H9 (cell line): Measurements from ENCODE around the gene ANXA10. TPM values are rescaled to one million over a fixed set of nuclear protein-coding genes. Genes with fewer than 3 reads are reported as not detected.

Experiments
- DNase-seq: peaks from one replicate; pipeline ENCODE4 v3.0.0-alpha.2; 2017
- H2AFZ ChIP-seq: one replicate; pipeline ENCODE4 v1.6.1; 2013; ENCODE audit warnings: mild to moderate bottlenecking, low read length, control low read depth, moderate library complexity
- H2AK5ac ChIP-seq: 2 replicates; pipeline ENCODE4 v1.6.1; 2013; ENCODE audit warnings: low read length, control low read depth, mixed read lengths; ENCODE audit not compliant: insufficient read length
- H2BK120ac ChIP-seq: one replicate; pipeline ENCODE4 v1.6.1; 2013; ENCODE audit warnings: low read depth, mild to moderate bottlenecking, low read length, control low read depth, inconsistent platforms; ENCODE audit not compliant: poor library complexity, severe bottlenecking
- H2BK12ac ChIP-seq: 2 replicates; pipeline ENCODE4 v1.6.1; 2013; ENCODE audit warnings: low read length, control low read depth, mixed read lengths, low read depth; ENCODE audit not compliant: insufficient read length
- H2BK15ac ChIP-seq: 2 replicates; pipeline ENCODE4 v1.6.1; 2013; ENCODE audit warnings: low read depth, low read length, control low read depth
- H2BK20ac ChIP-seq: one replicate; pipeline ENCODE4 v1.6.1; 2013; ENCODE audit warnings: low read depth, mild to moderate bottlenecking, low read length, control low read depth, inconsistent platforms; ENCODE audit not compliant: poor library complexity, severe bottlenecking
- H2BK5ac ChIP-seq: 2 replicates; pipeline ENCODE4 v1.6.1; 2013; ENCODE audit warnings: low read length, control low read depth, mixed read lengths; ENCODE audit not compliant: insufficient read length
- H3K14ac ChIP-seq: 2 replicates; pipeline ENCODE4 v1.6.1; 2013; ENCODE audit warnings: low read length, control low read depth; ENCODE audit not compliant: insufficient read depth
- H3K18ac ChIP-seq: 2 replicates; pipeline ENCODE4 v1.6.1; 2013; ENCODE audit warnings: low read depth, mild to moderate bottlenecking, mixed read lengths, low read length, control low read depth; ENCODE audit not compliant: insufficient read length
- H3K23ac ChIP-seq: 2 replicates; pipeline ENCODE4 v1.6.1; 2013; ENCODE audit warnings: low read length, control low read depth, mixed read lengths, low read depth; ENCODE audit not compliant: insufficient read length
- H3K23me2 ChIP-seq: 2 replicates; pipeline ENCODE4 v1.6.1; 2013; ENCODE audit warnings: low read depth, mild to moderate bottlenecking, mixed read lengths, low read length, control low read depth; ENCODE audit not compliant: insufficient read length, poor library complexity, severe bottlenecking
- H3K27ac ChIP-seq: 2 replicates; pipeline ENCODE4 v1.5.1; 2013; ENCODE audit warnings: low read length, control low read depth, mixed read lengths, low read depth; ENCODE audit not compliant: insufficient read length
- H3K27me3 ChIP-seq: 2 replicates; pipeline ENCODE4 v1.6.1; 2013; ENCODE audit warnings: low read length, control low read depth, inconsistent platforms; ENCODE audit not compliant: insufficient read depth
- H3K4ac ChIP-seq: 2 replicates; pipeline ENCODE4 v1.6.1; 2013; ENCODE audit warnings: low read depth, mild to moderate bottlenecking, control low read depth, inconsistent platforms, low read length, moderate library complexity
- H3K4me1 ChIP-seq: 2 replicates; pipeline ENCODE4 v1.6.1; 2013; ENCODE audit warnings: low read length, control low read depth, inconsistent platforms; ENCODE audit not compliant: insufficient read depth
- H3K4me2 ChIP-seq: 2 replicates; pipeline ENCODE4 v1.6.1; 2013; ENCODE audit warnings: low read length, control low read depth, mixed read lengths; ENCODE audit not compliant: insufficient read length, insufficient read depth
- H3K56ac ChIP-seq: 2 replicates; pipeline ENCODE4 v1.6.1; 2013; ENCODE audit warnings: low read depth, mild to moderate bottlenecking, mixed read lengths, low read length, control low read depth; ENCODE audit not compliant: insufficient read length
- H3K79me1 ChIP-seq: 2 replicates; pipeline ENCODE4 v1.6.1; 2013; ENCODE audit warnings: low read depth, mild to moderate bottlenecking, moderate library complexity, low read length, control low read depth, inconsistent platforms; ENCODE audit not compliant: insufficient read depth, poor library complexity, severe bottlenecking
- H3K79me2 ChIP-seq: 2 replicates; pipeline ENCODE4 v1.6.1; 2013; ENCODE audit warnings: low read length, control low read depth, inconsistent platforms; ENCODE audit not compliant: insufficient read depth
- H3K9ac ChIP-seq: 2 replicates; pipeline ENCODE4 v1.6.1; 2013; ENCODE audit warnings: low read length, control low read depth, mixed read lengths; ENCODE audit not compliant: insufficient read length; ENCODE audit errors: extremely low read depth
- H3K9me3 ChIP-seq: one replicate; pipeline ENCODE4 v1.6.1; 2013; ENCODE audit warnings: low read depth, low read length, inconsistent platforms; ENCODE audit not compliant: control insufficient read depth
- H3T11ph ChIP-seq: one replicate; pipeline ENCODE4 v1.6.1; 2013; ENCODE audit warnings: mild to moderate bottlenecking, low read length, control low read depth, inconsistent platforms
- H4K20me1 ChIP-seq: one replicate; pipeline ENCODE4 v1.6.1; 2013; ENCODE audit not compliant: control insufficient read depth, insufficient read length, insufficient read depth
- H4K5ac ChIP-seq: 2 replicates; pipeline ENCODE4 v1.6.1; 2013; ENCODE audit warnings: low read depth, mild to moderate bottlenecking, mixed read lengths, low read length, control low read depth; ENCODE audit not compliant: insufficient read length
- H4K8ac ChIP-seq: replicated peaks from 2 replicates; pipeline ENCODE4 v1.6.1; 2013; ENCODE audit warnings: low read length, control low read depth, mixed read lengths, low read depth; ENCODE audit not compliant: insufficient read length
- H4K91ac ChIP-seq: 2 replicates; pipeline ENCODE4 v1.6.1; 2013; ENCODE audit warnings: low read depth, mild to moderate bottlenecking, moderate library complexity, mixed read lengths, low read length, control low read depth; ENCODE audit not compliant: insufficient read length
- H3K27ac Mint-ChIP-seq, 3 experiments: 2 replicates in 2 of 3; 3 replicates in 1 of 3; pipeline ENCODE4 v1.8.0; 2020 to 2021; ENCODE audit warnings: mixed read lengths in 3 of 3, mild to moderate bottlenecking in 1 of 3, moderate library complexity in 1 of 3
- H3K27me3 Mint-ChIP-seq: 2 replicates; pipeline ENCODE4 v1.8.0; 2021; ENCODE audit warnings: low read depth, mild to moderate bottlenecking, moderate library complexity, mixed read lengths
- H3K36me3 Mint-ChIP-seq, 3 experiments: 2 replicates in 2 of 3; 3 replicates in 1 of 3; pipeline ENCODE4 v1.8.0; 2020 to 2021; ENCODE audit warnings: low read depth in 3 of 3, mixed read lengths in 3 of 3; ENCODE audit not compliant: insufficient read depth in 1 of 3
- H3K4me1 Mint-ChIP-seq, 2 experiments: 2 replicates each; pipeline ENCODE4 v1.8.0; 2020; ENCODE audit warnings: mixed read lengths in 2 of 2
- H3K4me3 Mint-ChIP-seq, 2 experiments: 2 replicates in 1 of 2; 3 replicates in 1 of 2; pipeline ENCODE4 v1.8.0; 2020 to 2021; ENCODE audit warnings: mild to moderate bottlenecking in 2 of 2, mixed read lengths in 2 of 2, moderate library complexity in 1 of 2
- H3K9me3 Mint-ChIP-seq, 2 experiments: 2 replicates in 1 of 2; 3 replicates in 1 of 2; pipeline ENCODE4 v1.8.0; 2020; ENCODE audit warnings: mild to moderate bottlenecking in 2 of 2, mixed read lengths in 2 of 2, moderate library complexity in 1 of 2
- CTCF ChIP-seq: fragments of 200-600 bp; sonication (generic); conservative IDR thresholded peaks from 3 replicates; pipeline ENCODE4 v1.8.0; 2021; ENCODE audit warnings: antibody characterized with exemption, mild to moderate bottlenecking
- WGBS: extraction: QIAGEN DNeasy Blood & Tissue Kit; methylation state at CpG from one replicate; pipeline ENCODE4 v1.1.7; 2013; ENCODE audit warnings: missing lambda C conversion rate, low lambda C conversion rate, mixed read lengths; ENCODE audit not compliant: insufficient read length; ENCODE audit errors: extremely low coverage; 5-methylcytosine and 5-hydroxymethylcytosine counted together
- total RNA-seq: library from RNA; stranded (reverse); gene quantifications from 2 replicates; pipeline ENCODE4 v1.2.1, GENCODE V29; 2021

The ANXA10 gene
- total RNA-seq, 1 experiment from 2014 or later, result not detected

GRCh38 chr4:168120811-168121210, 28.5 kb downstream of the ANXA10 start:
- no peak overlapping the region for H2BK5ac ChIP-seq
- no peaks in the 10 kb centered on the region for H3K23me2 ChIP-seq
- DNase-seq, result no peak
- H2AFZ ChIP-seq, result no peak overlapping the region
- no peak overlapping the region for H3T11ph ChIP-seq
- H4K91ac ChIP-seq, result no peak overlapping the region
- H3K4me1 ChIP-seq, result no peaks in the 10 kb centered on the region
- H3K18ac ChIP-seq, result no peak overlapping the region
- no peak overlapping the region for H2BK20ac ChIP-seq
- no peak for TF ChIP-seq CTCF
- no peaks in the 10 kb centered on the region for H3K27me3 ChIP-seq
- H2BK120ac ChIP-seq, result no peak overlapping the region
- no peak overlapping the region for H3K56ac ChIP-seq
- no peak overlapping the region for H2AK5ac ChIP-seq
- Mint-ChIP-seq H3K27me3 (no peaks in the 10 kb centered on the region), H3K27ac (no peak overlapping the region), H3K9me3 (no peaks in the 10 kb centered on the region; a peak in 1 of 5 replicates), H3K4me1 (peaks cover 4% of the 10 kb centered on the region in 2 experiments; a peak in 2 of 4 replicates), H3K4me3 (no peak overlapping the region), H3K36me3 (0 out of 7 replicates have a peak, but pooled peaks cover 0 to 4% (median 0%) of the 10 kb centered on the region in 3 experiments)
- no peak overlapping the region for H2BK15ac ChIP-seq
- no peaks in the 10 kb centered on the region for H3K79me1 ChIP-seq
- no peak overlapping the region for H3K4ac ChIP-seq
- H3K23ac ChIP-seq, result no peak overlapping the region
- H3K14ac ChIP-seq, result no peak overlapping the region
- WGBS, result no CpG with 5 or more reads among the region's 1 CpG
- no peak overlapping the region for H3K27ac ChIP-seq
- no peaks in the 10 kb centered on the region for H3K79me2 ChIP-seq
- H4K5ac ChIP-seq, result no peak overlapping the region
- no peaks in the 10 kb centered on the region for H3K9me3 ChIP-seq
- H3K4me2 ChIP-seq, result no peak overlapping the region
- H4K8ac ChIP-seq, result no peak overlapping the region
- no peak overlapping the region for H2BK12ac ChIP-seq
- no peaks in the 10 kb centered on the region for H4K20me1 ChIP-seq
- H3K9ac ChIP-seq, result no peak overlapping the region
